Colon (tissue), 2 donors: ENCODE measurements around the gene CSNK1D.

ENCODE experiments used
- FAIRE-seq: peaks from 2 replicates; lab custom pipeline; 2012; peaks lifted over from hg19 to GRCh38; lab: Jason Lieb, UNC
- donor health status: control.
- donor health status: control.

CSNK1D gene

DNA sequence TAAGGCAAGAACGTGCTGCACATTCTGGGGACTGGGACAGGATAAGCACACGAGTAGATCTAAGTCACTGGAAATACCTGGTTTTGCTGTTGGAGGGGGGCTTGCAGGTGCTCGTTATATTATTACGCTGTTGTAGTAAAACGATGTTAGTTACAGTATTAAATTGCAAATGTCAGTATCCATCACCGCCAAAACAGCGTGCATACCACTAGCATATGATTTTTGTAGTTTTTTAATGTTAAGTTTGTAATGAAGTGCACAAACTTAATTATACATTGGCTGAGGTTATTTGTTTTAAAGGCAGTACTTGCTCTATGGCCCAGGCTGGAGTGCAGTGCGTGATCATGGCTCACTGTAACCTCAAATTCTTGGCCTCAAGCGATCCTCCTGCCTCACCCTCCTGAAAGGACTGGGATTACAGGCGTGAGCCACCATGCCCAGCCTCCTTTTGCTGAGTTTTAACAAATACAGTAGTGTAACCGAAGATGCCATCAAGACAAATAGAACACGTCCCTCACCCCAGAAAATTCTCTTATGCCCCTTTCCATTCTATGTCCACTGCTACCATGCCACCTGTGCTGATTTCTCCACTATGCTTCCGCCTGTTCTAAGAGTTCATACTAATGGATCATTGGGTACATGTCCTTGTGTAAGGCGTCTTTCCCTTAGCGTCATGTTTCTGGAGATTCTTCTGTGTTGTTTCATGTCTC is 20.7 kb upstream of the CSNK1D start:
- FAIRE-seq, result no peak

DNA sequence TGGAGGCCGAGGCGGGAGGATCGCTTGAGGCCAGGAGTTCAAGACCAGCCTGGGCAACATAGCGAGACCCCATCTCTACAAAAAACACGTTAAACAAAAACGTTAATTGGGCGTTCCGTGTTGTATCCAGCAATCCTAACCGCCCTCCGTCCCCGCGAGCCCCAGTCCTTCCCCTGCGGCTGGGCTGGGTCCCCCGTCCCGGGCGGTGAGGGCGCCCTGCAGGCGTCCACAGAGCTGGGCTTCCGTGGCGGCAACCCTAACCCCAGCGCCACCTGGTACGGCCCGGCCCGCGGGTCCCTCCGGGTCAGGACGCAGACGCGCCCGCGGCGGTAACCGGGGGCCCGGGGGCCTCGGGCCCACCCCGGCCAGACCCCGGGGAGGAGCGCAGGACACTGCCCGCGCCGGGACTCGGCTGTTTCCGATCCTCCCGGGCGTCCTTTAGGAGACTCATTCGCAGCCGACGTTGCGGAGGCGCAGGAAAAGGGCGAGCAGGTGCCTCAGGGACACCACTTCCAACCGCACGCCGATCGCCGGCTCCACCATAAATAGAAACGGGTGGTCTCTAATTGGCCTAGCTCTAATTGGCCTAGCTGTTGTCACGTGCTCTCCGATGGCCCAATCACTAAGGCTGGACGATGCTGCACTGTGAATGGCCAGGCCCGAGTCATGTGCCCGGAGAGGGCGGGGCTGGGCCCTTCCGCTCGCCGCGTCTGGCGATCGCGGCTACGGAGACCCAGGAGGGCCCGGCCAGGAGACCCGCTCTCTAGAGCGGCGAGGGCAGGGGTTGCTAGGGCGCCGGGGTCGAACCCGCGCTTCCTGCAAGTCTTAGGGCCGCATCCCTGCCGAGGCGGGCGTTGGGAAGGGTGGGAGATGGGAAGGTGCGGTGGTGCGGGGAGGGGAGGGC is 19.0 kb upstream of the CSNK1D start:
- FAIRE-seq, result no peak

DNA sequence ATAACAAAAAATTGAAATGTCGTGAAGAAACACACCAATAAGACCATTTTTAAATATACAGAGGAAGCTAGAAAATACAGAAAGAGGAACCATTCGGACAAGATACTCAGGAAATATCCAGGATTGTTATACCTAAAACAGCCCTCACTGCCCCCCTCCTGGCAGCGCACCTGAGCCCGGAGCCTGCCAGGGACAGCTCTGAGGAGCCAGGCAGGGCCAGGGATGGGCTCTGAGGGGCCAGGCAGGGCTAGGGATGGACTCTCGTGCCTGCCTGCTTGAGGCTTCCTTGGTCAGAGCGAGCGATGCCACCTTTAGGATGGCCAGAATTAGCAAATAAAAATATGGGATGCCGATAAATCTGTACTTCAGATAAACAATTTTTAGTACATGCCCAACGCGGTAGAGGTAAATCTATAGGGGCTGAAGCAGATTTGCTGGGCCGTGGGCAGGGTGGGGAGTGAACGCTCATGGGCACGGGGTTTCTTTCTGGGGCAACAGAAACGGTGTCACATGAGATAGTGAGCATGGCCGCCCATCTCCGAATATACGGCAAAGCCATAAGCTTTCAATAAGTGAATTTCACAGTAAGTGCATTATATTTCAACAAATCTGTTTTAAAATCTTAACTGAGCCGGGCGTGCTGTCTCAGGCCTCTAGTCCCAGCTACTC is 18.2 kb upstream of the CSNK1D start:
- no peak for FAIRE-seq

DNA sequence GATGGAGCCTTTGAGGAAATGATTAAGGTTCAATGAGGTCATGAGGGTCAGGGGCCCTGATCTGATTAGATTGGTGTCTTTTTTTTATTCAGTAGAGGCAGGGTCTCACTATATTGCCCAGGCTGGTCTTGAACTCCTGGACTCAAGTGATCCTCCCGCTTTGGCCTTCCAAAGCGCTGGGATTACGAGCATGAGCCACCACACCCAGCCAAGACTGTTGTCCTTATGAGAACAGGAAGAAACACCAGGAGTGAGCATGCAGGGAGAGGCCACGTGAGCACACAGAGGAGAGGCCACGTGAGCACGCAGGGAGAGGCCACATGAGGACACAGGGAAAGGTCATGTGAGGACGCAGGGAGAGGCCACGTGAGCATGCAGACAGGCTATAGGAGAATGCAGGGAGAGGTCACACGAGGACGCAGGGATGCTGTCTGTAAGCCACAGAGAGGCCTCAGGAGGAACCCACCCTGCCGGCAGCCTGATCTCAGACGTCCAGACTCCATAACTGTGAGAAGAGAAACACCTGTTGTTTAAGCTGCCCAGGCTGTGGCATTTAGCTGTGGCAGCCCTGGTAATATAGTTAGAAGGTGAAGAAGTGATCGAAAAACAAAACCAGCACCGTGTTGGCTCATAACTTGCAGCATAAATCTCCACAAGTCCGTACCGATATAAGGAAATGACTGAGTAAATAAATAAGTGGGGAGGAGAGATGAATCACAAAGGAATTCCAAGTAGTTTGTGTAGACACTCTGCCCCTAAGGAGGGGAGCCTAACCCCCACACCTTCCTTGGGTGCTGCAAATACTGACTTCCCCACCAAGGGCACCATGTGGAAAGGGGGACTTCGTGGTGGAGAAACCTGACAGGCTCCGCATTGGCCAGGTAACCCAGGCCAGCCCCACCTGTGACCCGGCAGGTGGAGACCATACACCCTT is 14.6 kb upstream of the CSNK1D start:
- FAIRE-seq, result no peak

DNA sequence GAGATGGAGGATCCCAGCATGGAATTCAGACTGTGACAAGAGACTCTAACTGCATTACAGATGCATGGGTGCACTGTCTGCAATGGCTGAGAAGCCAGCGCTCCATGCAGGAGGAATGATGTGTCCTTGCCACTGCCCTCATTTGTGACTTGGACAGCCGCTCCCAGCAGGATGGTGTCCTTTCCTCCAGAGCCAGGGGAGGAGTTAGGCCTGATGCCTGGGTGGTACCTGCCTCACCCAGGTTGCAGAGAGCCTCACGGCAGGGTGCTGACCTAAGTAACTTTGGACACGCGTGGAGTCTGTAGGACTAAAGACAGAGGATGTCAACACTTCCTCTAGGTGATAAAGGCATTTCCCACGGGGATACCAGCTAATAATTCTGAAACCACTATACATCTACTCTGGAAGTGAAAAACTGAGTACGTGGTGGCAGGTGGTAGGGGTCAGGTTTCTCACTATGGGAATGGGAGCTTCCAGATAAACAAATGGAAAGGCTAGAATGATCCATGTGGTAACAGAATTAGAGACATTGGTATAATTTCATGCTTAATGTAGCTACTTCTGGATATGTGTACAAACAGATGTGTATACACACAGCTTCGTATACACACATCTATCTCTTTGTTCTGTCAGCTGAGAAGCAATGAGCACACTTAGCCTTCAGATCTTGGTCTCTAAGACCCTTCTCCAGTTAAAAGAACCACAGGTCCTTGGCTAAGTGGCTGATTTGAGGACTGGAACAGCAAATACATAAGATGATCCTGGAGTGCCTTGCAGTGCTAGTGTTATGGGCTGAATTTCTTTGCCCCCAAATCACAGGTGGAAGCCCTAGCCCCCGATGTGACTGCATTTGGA is 13.7 kb upstream of the CSNK1D start:
- no peak for FAIRE-seq

DNA sequence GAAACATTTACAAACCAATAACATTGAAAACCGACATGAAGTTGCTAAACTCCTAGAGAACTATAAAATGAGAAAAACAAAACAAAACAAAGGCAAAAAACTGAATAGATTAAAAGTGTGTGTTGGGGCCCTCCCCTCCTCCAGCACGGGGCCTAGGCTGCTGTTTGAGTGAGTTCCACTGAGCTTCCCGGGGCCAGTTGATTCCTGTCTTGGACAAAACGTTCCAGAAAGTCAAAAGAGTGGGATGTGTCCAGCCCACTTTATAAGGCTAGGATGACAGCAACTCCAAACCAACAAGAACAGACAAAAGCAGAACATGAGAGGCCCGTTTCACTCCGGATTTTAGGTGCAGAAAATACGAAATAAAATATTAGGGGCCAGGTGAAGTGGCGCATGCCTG is 11.6 kb upstream of the CSNK1D start:
- FAIRE-seq, result no peak

DNA sequence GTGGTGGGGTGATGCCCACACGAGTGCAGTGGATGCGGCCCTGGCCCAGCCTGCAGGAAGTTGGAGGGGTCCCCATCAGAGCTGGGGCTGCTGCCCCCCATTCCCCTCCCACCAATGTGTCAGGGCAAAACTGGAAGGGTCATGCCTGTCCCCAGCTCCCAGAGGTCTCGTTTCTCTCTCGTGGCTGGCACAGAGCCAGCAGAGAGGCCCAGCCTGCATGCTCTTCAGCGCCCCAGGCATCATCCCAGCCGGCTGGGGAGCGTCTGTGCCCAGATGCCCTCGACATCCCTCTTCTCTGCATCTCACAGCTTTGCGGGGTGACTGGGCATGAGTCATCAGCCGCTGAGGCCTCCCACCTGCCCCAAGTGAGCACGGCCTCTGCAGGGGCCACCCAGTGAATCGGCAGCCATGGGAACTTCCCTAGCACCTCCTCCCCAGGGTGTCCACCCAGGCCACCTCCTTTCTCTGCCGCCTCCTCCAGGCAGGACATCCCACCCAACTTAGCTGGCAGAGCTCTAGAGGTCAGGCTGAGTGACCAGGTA is 9.8 kb upstream of the CSNK1D start:
- FAIRE-seq, result no peak

DNA sequence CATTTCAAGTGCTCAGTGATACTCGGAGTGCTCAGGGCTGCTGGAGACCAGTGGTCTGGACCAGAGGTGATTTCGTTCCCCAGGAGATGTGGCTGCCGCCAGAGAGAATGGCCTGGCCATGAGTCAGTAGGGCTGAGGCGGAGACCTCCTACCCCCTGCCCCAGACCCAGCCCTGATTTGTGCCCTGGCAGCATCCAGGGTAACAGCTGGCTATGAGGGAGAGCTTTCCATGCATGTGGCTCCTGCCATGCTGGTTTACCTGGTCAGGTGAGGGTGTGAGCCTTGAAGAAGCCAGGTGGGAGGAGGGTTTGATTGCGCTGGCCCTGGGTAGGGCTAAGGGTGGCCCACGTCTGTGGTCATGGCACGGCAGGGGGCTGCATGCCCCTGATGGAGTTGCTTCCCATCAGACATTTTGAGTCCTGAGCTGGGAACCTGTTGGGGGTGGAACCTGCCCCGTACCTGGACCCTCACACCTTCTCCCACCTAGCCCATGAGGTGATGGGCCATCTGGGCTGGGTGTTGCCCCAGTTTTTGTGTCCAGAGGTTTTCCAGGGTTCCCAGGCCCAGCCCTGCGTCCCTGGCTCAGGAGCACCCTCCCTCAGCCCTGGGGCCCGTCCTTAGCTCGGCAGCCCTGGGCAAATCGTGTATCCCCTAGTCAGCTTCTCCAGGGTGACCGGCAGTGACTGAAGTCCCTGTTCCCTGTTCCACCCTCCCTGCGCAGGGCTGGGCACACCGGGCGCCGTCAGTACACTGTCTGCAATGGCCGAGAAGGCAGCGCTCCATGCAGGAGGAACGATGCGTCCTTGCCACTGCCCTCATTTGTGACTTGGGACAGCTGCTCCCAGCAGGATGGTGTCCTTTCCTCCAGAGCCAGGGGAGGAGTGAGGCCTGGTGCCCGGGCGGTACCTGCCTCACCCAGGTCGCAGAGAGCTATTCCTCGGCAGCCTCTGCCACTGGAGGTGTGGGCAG is 9.0 kb upstream of the CSNK1D start:
- no peak for FAIRE-seq

DNA sequence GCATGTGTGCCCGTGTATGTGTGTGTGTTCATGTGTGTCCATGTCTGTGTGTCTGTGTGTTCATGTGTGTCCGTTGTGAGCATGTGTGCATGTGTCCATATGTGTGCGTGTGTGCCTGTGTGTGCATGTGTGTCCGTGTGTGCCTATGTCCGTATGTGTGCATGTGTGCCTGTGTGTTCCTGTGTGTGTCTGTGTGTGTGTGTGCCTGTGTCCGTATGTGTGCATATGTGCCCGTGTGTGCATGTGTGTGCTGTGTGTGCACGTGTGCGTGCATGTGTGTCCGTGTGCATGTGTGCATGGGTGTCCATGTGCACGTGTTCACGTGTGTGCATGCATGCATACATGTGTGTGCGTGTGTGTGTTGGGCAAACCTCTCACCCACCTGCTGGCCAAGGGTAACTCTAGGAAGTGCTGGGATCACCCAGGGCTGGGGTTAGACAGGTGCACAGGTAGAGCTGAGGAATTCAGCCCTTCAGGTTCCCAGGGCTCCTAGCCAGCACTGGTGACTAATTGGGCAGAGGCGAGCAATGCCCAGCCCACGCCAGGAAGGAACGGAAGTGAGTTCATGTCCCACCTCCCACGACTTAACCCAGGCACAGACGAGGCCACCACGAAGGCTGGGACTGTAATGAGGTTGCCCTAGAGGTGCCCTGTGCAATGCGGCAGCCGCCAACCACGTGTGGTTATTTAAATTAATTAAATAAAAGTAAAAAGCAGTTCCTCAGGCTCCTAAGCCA is 8.2 kb upstream of the CSNK1D start:
- FAIRE-seq, result no peak

DNA sequence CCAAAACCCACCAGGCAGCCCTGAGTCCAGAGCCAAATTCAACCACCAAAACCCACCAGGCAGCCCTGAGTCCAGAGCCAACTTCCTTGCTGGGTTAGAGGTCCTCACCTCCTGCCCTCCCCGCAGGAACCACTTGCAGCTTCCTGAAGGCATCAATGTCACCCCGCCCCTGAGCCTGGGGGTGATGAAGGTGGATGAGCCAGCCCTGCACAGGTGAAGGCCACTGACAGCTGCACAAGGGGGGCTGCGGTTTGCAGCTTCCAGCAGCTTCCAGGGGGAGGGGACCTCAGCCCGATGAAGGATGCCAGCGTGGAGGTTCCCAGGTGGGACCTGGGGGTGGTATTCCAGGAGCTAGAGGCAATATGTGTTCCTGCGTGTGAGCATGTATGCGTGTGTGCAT is 7.6 kb upstream of the CSNK1D start:
- FAIRE-seq, result no peak

DNA sequence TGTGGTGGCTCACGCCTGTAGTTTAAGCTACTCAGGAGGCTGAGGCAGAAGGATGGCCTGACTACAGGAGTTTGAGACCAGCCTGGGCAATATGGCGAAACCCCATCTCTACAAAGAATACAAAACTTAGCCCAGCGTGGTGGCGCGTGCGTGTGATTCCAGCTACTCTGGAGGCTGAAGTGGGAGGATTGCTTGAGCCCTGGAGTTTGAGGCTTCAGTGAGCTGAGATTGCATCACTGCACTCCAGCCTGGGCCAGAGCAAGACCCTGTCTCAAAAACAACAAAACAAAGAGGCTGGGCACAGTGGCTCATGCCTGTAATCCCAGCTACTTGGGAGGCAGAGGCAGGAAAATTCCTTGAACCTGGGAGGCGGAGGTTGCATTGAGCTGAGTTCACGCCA is 7.0 kb upstream of the CSNK1D start:
- no peak for FAIRE-seq

DNA sequence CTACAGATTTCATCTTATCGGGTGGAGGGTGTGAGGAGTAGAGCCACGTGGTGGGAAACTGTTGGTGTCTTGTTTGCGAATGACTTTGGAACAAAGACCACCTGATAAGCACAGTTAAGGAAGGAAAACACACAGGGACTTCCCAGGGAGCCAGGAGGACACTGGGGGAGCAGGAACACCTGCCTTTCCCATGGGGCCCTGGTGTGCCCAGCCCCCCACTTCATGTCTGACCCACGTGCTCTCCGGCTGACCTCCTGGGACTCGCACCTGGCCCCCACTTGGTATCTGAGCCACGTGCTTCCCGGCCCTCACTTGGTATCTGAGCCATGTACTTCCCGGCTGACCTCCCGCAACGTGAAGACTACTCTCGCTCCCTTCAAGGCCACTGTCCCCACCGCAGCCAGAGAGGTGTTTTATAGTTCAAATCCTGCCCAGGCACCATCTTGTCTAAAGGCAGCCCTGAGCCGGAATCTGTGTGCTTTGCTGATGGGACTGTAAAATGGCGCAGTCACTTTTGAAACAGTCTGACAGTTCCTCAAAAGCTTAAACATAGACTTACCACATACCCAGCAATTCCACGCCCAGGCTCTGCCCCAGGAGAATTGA is 5.4 kb upstream of the CSNK1D start:
- FAIRE-seq, result no peak

DNA sequence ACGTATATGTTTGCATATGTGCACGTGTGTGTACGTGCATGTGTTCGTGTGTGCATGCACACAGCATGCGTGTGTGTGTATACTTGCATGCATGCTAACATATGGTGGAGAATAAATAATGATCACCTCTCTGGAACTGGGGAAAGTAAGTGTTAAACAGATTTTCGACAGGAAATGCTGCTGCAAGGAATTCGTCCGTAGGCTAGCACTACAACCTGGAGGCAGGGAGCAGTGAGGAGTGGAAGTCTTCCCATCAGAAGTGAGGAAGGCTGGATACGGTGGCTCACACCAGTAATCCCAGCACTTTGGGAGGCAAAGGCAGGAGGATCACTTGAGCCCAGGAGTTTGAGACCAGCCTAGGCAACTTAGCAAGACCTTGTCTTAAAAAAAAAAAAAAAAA is 4.8 kb upstream of the CSNK1D start:
- FAIRE-seq, result no peak

DNA sequence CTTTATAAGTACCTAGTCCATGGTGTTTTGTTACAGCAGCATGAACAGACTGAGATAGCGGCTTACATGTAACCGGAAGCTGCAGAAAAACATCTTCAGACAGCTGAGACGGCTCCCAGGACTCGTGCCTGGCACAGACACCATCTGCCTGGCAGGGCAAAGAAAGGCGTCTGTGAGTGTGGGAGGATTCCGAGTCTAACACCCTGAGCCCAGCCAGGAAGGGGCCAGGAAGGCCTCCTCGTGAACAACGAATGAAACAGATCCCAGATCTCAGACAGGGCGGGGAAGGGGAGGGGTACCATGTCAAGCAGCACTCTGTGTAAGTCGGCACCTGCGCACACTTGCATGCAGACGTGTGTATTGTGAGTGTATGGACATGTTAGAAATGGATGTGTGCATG is 4.4 kb upstream of the CSNK1D start:
- no peak for FAIRE-seq

DNA sequence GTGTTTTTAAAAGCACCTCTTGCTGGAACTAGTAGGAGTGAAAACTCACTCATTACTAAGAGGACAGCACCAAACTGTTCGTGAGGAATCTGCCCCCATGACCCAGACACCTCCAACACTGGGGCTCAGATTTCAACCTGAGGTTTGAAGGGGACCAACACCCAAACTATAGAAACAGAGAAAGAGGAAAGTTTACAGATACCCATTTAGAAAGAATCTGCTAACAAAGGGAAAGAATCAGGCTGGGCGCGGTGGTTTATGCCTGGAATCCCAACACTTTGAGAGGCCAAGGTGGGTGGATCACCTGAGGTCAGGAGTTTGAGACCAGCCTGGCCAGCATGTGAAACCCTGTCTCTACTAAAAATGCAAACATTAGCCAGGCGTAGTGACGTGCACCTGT is 3.4 kb upstream of the CSNK1D start:
- no peak for FAIRE-seq

DNA sequence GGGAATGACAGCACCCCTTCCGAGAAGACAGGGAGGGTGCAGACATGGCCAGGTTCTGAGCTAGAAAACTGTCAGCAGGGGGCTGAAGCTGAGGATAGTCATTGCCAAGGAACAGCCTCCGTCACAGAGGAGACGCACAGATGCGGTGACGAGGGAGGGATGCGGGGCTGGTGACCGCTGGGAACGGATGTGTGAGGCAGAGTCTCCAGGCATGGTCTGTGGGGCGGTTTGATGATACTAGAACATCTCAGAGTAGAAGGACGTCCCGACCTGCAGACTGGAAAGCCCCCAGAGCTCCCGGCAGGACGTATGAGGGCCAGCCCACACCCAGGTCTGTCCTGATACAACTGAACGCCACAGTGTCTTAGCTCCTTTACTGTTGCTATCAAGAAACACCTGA is 1.8 kb upstream of the CSNK1D start:
- FAIRE-seq, result no peak

DNA sequence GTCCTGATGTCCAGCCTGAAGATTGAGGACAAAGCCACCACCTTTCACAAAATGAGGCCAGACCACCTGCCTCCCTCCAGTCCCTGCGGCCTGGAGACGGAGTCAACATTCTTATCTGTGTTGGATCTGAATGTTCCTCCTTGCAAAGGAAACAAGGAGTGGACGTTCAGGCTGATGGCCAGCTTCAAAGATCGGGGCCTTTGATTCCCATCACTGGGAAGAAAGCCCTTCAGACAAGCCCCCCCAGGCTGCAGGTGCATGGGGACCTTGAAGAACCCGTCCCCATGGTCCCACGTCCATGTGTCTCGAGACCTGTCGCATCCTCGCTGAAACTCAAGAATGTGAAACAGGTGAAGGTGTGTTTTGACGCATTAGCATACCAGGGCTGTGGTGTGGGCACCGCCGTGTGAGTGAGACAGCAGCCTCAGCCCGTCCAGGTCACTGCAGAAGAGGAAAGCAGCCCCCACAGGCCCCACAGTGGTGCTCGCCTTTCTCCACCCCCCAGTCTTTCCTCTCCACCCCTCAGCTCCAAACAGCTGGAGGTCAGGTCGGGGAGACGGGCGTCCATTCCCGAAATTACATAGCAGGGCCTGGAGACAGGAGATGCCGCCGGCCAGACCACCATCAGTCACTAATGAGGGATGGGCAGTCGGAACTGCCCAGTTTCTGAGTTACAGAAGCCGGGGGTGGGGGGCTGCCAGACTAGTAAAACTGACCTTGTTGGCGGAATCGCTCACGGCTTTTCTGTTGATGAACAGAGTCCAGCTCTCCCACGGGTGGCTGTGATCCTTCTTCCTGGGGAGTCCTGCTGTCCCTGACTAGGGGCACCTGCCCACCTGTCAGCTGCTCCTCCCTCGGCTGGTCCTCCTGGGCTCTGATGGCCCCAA is 877 bp upstream of the CSNK1D start:
- FAIRE-seq, result no peak
